ENCODE data around the gene SIRT5. TPM values are rescaled to one million over a fixed set of nuclear protein-coding genes. Genes with fewer than 3 reads are reported as not detected.

The SIRT5 gene
- total RNA-seq, 2 experiments from 2014 or later = 7.9 to 8.5 TPM

DNA sequence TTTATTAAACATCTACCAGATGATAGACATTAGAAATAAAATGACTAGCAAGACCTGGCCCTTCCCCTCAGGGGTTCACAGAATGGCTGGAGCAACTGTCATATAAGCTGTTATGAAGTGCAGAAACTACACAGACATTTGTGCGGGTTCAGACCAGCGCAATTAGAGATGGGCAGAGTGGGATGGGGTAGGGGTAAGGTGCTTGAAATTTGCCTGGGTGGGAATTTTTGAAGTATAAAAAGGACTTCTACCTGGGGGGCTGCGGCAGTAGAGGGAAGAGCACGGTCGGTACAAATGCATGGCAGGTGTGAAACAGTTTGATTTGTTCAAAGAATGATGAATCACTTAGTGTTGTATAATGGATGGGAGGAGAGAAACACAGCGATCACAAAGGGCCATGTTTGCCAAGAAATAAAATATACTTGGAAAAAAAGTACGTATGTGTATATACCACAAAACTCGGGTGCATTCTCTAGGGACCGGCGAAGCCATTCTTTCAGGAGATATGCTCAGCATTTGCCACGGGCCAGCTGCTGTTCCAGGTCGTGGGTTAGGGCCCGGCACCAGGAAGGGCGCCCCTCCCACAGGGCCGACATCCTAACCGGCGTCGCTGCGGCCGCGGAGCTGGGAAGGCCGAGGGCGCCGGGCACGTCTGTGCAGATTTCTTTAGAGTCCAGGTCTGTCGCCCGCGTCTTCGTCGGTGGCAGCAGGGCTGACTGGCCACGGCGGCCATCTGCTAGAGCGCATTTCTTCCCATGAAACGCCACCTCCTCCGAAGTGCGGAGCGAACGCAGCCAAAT lies 39.9 kb downstream of the SIRT5 start:
- POLR2A ChIA-PET = interaction anchor here (0.6 to 2.4 kb wide), 12 partner anchors 10 to 287 kb away, joined by 3 to 20 read pairs (median 4); partner anchors contain the start of genes MCUR1, RANBP9, SIRT5 and TBC1D7
- CTCF ChIA-PET = interaction anchor here (0.9 to 3.9 kb wide), 7 partner anchors 10 to 185 kb away, joined by 3 to 24 read pairs (median 9); partner anchors contain the start of genes RANBP9 and SIRT5

DNA sequence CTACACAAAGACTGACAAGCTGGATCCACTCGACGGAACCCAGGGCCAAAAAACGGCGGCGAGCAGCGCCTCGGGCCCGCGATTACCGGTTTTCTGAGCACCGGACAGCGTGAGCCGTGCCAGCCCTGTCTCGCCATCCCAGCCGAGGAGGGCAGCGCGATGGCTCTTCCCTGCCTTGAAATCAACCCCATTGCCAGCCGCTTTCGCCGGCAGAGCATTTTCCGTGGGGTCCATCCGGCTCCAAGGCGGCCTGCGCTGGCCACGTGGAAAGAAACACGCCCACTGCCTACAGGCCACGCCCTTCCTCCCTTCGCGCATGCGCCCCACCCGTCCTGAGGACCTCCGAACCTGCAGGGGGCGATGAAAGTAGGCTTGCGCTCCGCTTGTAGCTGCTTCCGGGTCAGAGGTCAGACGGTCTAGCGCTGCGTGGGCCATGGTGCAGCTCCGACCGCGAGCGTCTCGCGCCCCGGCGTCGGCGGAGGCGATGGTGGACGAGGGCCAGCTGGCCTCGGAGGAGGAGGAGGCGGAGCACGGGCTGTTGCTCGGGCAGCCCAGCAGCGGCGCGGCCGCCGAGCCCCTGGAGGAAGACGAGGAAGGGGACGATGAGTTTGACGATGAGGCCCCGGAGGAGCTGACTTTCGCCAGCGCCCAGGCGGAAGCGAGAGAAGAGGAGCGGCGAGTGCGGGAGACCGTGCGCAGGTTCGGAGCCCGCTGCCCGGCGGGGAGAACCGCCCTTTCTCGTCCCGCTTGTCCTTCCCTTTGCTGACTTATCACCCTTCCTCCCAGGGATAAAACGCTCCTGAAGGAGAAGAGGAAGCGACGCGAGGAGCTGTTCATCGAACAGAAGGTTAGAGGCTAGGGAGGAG lies 40.8 kb downstream of the SIRT5 start, which contains the start of gene NOL7:
Gene NOL7, plus strand, starts transcription at position 410 of the 866 bp plus-strand sequence. Its CDS starts 24 bp downstream, at position 434.
- CTCF ChIA-PET = interaction anchor here (0.7 to 3.9 kb wide), 13 partner anchors 9 to 287 kb away, joined by 3 to 24 read pairs (median 4); partner anchors contain the start of genes RANBP9, SIRT5 and TBC1D7
- POLR2A ChIA-PET = interaction anchor here (0.5 to 2.4 kb wide), 14 partner anchors 9 to 288 kb away, joined by 3 to 20 read pairs (median 4); partner anchors contain the start of genes MCUR1, RANBP9, SIRT5 and TBC1D7

DNA sequence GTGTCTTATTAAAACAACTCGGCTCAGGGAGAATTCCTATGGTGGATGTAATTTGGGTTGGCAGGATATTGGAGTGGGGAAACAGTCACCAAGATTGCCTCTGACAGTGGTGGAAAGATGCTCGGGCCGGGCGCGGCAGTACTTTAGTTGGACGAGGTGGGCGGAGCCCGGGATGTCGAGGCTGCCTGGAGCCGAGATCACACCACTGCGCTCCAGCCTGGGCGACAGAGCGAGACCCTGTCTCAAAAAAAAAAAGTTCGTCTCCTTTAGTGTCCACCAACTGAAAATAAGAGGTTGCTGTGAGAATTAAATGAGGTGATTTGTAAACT lies 41.4 kb downstream of the SIRT5 start:
- ChIA-PET POLR2A (interaction anchor here (0.5 to 2.4 kb wide), 9 partner anchors 15 to 288 kb away, joined by 3 to 20 read pairs (median 3); partner anchors contain the start of genes MCUR1, RANBP9, SIRT5 and TBC1D7), CTCF (interaction anchor here (0.7 to 3.9 kb wide), 12 partner anchors 9 to 287 kb away, joined by 3 to 24 read pairs (median 4); partner anchors contain the start of genes RANBP9, SIRT5 and TBC1D7)

DNA sequence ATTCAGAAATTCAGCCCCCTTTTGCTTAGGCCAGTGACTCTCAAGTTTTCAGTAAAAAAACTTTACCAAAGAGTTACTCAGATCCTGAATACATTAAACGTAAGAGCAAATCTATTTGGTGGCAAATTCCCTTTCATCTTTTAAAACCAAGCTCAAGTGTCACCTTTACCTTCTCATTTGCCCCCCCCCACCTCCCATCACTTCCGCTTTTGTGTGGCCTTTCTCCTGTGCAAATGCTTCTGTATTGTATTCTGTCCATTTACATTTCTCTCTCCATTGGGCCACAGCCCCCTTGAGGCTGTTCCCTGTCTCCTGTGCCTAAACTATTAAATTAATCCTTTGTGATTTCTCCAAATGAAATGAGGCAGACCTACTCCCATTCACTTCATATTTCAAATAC lies 42.7 kb downstream of the SIRT5 start:
- ChIA-PET CTCF (interaction anchor here (1.2 to 3.9 kb wide), 3 partner anchors 10 to 279 kb away, joined by 3 to 24 read pairs (median 7); partner anchors contain the start of gene SIRT5), POLR2A (interaction anchor here (0.6 kb wide), 2 partner anchors 189 to 370 kb away, joined by 3 read pairs; no protein-coding TSS in a partner anchor)

DNA sequence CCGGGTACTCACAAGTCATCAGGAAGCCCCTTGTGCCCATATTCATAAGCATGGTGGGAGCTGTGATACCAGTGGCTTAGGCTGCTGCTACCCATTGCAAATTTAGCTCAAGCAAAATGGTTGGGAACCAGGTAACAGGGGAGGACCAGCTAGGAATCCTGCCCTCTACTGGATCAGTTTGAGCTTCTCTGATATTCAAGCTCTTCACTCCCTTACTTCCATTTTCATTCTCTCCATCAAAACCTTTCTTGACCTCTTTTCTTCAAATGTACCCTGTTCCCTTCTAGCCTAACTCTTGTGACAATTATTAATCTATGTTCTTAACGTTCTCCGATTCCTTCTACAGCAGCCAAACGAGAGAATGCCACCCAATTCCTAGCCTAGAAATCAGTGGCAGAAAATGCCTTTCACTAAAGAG lies 50.5 kb downstream of the SIRT5 start:
- CTCF ChIA-PET = interaction anchor here (0.9 to 2.5 kb wide), 3 partner anchors 10 to 86 kb away, joined by 5 to 17 read pairs (median 5); partner anchors contain the start of genes NOL7 and RANBP9
- POLR2A ChIA-PET = interaction anchor here (0.7 kb wide), 1 partner anchor 10 kb away, joined by 4 read pairs; the partner anchor contains the start of gene NOL7

DNA sequence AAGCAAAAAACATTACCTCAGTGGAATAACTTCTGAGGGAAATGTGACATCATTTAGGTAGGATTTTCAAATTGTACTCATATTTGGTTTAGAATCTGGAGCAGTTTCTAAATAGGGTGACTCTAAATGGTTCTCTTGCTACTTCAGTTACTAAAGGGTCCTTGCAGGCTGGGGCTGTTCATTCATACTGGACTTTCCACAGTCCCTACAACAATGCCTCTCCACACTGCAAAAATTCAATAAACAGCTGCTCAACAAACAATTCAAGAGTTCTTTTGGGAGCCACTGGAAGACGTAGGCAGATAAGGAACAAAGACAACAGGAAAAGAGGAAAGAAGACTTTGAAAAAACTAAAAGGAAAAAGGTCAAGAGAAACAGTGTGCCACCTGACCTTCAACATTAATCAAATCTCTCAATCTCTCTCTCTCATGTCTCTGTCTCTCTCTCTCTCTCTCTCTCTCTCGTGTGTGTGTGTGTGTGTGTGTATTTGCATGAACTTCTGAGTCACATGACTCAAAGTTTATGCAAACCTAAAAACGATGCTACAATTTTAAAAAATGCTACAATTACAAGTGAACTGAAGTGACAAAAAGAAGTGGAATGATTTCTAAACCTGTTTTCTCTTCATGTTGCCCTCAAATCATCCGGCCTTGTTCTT lies 55.2 kb downstream of the SIRT5 start:
- POLR2A ChIA-PET = interaction anchor here (0.7 to 1.1 kb wide), 2 partner anchors 14 to 419 kb away, joined by 3 to 7 read pairs; no protein-coding TSS in a partner anchor

DNA sequence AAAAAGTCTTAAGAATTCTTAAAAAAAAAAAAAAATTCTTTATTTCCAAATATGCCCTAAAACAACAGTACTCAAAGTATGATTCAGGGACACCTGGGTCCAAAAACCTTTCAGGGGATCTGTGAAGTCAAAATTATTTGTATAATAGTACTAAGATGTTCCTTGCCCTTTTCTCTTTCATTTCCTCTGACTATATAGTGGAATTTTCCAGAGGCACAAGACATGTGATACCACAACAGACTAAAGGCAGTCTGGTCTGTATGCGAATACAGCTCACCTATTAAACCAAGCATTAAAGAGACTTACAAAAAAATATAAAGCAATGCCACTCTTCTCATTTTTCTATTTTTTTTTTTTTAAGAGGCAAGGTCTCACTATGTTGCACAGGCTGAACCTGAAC lies 56.1 kb downstream of the SIRT5 start:
- ChIA-PET POLR2A (interaction anchor here (0.7 to 1.1 kb wide), 2 partner anchors 14 to 420 kb away, joined by 3 to 7 read pairs; no protein-coding TSS in a partner anchor), CTCF (interaction anchor here (0.7 to 0.9 kb wide), 2 partner anchors 56 to 120 kb away, joined by 3 read pairs; partner anchors contain the start of gene SIRT5)

More for the DNA sequence above, 55.2 kb downstream of the SIRT5 start:
- CTCF ChIA-PET = interaction anchor here (0.7 kb wide), 1 partner anchor 119 kb away, joined by 3 read pairs; no protein-coding TSS in a partner anchor

DNA sequence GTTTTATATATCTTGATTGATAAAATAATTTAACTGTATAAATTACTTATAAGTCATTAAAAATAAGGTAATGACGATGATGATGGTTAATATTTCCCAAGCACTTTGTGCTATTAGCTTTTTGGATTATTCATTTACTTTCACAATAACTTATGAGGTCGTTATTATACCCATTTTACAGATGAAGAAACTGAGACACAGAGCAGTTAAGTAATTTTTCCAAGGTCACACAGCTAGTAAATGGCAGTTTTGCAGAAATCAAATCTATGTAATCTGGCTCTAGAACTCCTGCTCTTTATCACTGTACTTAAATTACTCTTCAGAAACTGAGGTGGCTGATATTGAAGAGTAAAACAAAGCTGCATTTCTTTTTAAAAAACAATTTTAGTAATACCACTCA lies 58.9 kb downstream of the SIRT5 start:
- POLR2A ChIA-PET = no interaction called here

DNA sequence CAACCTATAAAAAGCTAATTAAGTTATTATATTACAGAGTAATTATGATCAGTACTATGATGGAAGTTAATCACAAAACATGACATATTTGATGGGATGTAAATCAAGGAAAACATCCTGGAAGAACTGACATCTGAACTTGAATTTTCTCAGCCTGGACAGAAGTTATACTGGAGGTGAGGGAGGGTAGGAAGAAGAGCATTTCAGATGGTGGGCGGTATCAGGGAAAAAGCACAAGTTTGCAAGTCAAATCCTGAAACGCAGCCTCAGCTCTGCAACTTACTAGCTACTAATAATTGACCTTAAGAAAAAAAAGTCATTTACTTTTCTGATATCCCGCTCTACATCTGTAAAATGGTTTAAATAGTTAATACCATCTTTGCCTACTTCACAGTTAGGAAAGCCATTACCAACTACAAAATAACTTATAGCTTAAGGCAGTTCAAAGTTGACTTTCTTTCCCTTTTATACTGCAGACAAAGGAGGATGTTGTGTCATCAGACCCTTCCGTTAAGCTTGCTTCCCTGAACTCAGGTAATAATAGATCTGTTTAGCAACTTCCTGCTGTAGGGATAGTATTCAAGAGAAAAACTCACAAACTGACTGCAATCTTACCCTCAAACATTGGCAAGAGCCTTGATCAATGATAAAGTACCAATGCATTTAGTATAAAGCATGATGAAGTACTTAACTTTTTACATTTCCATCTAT lies 61.7 kb downstream of the SIRT5 start:
- CTCF ChIA-PET = no interaction called here
- POLR2A ChIA-PET = interaction anchor here (0.9 kb wide), 1 partner anchor 13 kb away, joined by 5 read pairs; no protein-coding TSS in a partner anchor

More for the DNA sequence above, 58.9 kb downstream of the SIRT5 start:
- CTCF ChIA-PET = no interaction called here

DNA sequence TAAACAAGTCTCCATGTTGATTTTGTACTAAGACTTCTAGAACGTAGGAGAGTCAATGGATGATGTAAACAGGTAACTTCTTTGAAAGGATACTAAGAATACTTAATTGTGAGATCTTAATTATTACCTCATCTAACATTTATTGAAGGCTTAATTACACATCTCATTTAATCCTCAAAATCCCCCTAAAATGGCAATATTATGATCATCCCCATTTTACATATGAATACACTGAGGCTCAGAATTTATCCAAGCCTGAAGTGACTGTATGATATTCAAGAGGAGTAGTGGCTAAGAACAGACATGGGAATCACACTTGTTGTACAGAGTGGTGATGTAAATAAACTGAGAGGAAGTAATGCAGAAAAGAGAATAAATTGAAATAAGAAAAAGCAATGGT lies 63.6 kb downstream of the SIRT5 start:
- POLR2A ChIA-PET = no interaction called here
- CTCF ChIA-PET = no interaction called here

DNA sequence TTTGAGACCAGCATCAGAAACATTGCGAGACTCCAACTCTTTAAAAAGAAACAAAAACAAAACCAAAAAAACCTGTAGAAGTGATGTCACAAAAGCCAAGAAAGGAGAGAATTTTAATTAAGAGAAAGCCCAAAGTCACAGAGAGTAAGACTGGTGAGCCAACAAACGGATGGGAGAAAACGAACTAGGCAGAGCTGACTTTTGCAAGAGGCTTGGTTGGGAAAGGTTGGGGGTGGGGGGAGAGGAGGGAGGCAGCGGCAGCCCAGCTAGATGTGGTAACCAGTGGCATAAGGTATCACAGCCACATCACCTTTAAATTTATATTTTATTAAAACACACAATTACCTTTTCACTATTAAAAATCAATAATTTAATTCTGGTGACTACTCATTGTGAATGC lies 64.2 kb downstream of the SIRT5 start:
- POLR2A ChIA-PET = no interaction called here
- CTCF ChIA-PET = interaction anchor here (1.6 kb wide), 1 partner anchor 14 kb away, joined by 5 read pairs; no protein-coding TSS in a partner anchor

DNA sequence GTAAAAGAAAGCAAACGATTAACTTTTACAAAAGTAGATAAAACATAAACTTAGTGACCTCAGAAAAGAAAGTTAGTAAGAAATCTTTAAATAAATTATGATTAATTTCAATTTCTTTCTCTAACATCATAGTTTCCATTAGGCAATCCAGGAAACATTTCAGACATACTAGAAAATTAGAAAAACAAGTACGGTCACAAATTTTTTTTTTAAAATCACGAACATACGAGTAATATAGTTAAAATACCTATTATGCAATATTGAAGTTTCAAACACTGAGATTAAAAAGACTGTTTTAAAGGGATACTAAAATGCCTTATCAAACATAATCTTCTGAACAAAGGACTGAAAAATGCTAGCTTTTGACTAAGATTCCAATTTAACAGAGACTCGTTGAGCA lies 66.9 kb downstream of the SIRT5 start:
- ChIA-PET CTCF (no interaction called here), POLR2A (no interaction called here)

DNA sequence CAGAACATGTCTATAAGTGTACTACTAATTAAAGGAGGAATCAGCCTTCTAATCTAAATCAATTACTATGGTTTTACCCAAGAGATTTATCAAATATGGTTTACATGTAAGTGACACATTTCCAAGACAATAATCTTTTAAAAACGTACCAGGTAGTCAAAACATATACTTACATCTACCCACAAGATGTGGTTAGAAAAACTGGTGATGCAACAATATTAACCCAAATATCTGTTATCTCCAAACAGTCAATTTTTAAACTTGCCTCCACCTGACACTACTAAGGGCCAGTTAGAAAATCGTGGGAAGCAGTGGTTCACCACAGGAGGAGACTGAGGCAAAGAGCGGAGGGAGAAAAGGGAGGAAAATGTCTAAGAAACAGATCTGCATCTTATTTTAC lies 68.7 kb downstream of the SIRT5 start:
- ChIA-PET CTCF (interaction anchor here (0.9 kb wide), 1 partner anchor 151 kb away, joined by 3 read pairs; no protein-coding TSS in a partner anchor), POLR2A (no interaction called here)

DNA sequence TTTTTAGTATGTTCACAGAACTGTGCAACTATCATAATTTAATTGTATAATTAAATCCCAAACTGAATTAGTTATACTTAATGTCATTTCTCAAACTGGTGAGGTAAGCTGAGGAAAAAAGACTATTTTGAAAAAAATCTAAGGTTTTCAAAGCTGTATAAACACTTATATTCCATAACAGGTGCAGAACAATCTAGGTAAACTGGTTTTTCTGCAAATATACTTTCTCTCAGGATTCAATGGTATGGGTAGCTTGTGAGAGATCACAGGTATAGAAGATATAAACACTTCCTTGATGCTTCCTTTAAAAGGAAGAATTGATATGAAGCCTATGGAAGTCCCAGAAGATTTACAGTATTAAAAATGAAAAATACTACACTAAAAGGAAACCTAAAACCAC lies 74.4 kb downstream of the SIRT5 start:
- ChIA-PET CTCF (no interaction called here), POLR2A (interaction anchor here (0.6 to 1.0 kb wide), 3 partner anchors 13 to 255 kb away, joined by 5 to 9 read pairs (median 5); no protein-coding TSS in a partner anchor)

DNA sequence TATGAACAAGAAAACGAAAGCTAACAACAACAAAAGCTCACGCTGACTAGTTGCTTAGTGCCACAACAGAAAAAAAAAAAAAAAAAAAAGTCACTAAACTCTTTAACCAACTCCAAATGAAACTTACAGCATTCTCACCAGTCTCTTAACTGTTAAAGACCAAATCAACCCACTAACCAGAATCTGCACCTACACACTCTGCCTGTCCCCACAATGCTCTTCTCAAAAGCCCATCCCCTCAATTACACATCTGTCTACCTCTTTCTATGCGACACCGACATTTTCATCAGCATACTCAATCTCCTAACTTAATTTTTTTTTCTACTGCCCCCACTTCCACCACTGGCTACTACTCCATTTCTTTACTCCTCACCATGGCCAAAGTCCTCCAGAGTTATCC lies 75.0 kb downstream of the SIRT5 start:
- CTCF ChIA-PET = no interaction called here
- POLR2A ChIA-PET = interaction anchor here (0.7 to 1.0 kb wide), 2 partner anchors 13 to 61 kb away, joined by 5 read pairs; no protein-coding TSS in a partner anchor

DNA sequence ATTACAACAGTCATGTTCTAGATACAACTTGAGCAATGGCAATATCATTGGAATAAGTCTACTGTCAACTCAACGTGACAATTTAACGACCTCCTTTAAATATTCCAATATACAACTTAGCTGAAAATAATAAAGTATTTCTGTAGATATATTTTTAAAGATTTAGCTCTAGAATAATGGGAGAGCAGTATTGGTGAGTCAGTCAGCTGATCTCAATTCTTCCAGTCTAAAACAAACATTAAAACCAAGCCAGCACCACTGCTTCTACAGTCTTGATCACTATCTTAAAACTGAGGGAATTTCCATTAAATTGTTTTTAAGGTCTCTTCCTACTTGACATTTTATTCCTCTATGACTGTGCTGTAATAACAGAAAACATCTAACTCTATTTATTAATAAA lies 78.9 kb downstream of the SIRT5 start:
- ChIA-PET CTCF (no interaction called here), POLR2A (no interaction called here)

DNA sequence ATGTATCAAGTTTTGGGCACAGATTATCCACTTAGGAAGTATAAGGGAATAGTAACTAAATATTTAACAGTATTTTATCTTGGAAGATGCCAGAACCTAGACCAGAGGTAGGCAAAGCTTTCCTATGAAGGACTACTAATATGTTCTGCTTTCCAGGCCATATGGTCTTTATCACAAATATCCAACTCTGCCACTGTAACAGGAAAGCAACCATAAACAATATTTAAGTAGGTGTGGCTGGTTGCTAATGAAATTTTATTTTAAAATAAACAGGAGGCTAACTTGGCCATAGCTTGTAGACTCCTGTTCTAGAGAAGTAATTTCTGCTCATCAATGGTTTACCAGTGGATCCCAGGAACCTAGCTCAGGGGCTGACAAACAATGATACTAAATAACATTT lies 80.1 kb downstream of the SIRT5 start:
- ChIA-PET CTCF (interaction anchor here (0.8 kb wide), 1 partner anchor 31 kb away, joined by 3 read pairs; no protein-coding TSS in a partner anchor), POLR2A (no interaction called here)

DNA sequence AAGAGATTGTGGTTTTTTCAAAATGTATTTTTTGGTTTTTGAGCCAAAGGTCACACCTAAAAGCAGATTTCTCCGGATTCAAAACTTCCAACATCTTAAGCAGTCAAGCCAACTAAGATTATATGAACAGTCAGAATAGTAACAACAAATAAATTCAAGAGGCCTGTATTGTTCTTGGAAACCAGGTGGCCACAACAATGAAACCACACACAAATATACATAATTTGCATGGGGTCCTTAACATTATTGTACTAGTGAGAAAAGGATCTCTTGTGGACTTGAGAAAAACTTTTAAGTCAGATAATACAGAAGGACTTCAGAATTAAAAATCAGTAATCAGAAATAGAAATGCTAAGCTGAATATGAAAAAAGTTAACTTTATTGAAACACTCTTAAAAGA lies 81.3 kb downstream of the SIRT5 start:
- POLR2A ChIA-PET = no interaction called here
- CTCF ChIA-PET = no interaction called here
